ENCODE measurements around the gene LAYN.

- TF ChIP-seq, protein P1, sequence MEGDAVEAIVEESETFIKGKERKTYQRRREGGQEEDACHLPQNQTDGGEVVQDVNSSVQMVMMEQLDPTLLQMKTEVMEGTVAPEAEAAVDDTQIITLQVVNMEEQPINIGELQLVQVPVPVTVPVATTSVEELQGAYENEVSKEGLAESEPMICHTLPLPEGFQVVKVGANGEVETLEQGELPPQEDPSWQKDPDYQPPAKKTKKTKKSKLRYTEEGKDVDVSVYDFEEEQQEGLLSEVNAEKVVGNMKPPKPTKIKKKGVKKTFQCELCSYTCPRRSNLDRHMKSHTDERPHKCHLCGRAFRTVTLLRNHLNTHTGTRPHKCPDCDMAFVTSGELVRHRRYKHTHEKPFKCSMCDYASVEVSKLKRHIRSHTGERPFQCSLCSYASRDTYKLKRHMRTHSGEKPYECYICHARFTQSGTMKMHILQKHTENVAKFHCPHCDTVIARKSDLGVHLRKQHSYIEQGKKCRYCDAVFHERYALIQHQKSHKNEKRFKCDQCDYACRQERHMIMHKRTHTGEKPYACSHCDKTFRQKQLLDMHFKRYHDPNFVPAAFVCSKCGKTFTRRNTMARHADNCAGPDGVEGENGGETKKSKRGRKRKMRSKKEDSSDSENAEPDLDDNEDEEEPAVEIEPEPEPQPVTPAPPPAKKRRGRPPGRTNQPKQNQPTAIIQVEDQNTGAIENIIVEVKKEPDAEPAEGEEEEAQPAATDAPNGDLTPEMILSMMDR (IDR thresholded peaks at IDR 0.05), result no peak
- TF ChIP-seq POLR2A (IDR thresholded peaks at IDR 0.05), result no peak
Observed at GRCh38 chr11:111500481-111500880, 40.0 kb upstream of the LAYN start.
